GM21786 (cell line): ENCODE data around the gene UTP25.
"Not testable (repeated sequence)": the region's sequence is repeated elsewhere in the genome, so short reads cannot be mapped to it uniquely, and the experiment has no call there.

Experiments
- ATAC-seq: cut with Tn5 transposase; IDR thresholded peaks from one replicate; pipeline ENCODE4 v1.9.1; 2021; ENCODE audit not compliant: unreplicated experiment

UTP25 gene

DNA sequence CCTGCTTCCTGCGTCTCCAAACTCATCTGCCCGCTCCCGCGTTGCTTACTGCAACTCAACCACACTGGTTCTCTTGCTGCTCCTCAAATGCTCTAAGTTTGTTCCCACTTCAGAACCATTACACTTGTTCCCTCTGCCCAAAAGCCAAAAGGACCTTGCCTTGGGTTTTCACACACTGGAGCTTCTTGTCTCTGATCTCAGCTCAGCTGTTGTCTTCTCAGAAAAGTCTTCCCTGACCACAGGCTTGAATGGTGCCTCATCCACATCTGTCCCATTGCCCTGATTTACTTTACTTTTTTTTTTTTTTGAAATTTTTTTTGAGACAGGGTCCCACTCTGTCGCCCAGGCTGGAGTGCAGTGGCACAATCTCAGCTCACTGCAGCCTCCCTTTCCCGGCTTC is 66.0 kb downstream of the UTP25 start:
- no peak for ATAC-seq

DNA sequence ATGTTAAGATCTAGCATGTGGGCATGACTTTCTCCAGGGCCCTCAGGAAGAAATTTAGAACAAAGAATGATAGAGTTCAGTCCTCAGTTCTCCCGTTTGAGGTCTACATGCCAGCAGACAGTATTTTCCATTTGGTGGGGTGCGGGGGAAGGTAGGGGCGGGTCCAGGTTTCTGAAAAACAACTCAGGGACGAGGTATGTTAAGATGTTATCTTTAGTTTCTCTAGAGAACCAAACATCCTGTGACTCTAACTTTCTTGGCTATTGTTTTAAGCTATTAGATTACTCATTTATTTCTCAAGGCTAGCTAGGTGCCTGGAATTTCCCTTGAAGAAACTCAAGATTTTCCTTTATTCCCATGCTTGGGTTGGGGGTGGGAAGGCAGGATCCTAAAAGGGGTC is 67.9 kb downstream of the UTP25 start:
- no peak for ATAC-seq

DNA sequence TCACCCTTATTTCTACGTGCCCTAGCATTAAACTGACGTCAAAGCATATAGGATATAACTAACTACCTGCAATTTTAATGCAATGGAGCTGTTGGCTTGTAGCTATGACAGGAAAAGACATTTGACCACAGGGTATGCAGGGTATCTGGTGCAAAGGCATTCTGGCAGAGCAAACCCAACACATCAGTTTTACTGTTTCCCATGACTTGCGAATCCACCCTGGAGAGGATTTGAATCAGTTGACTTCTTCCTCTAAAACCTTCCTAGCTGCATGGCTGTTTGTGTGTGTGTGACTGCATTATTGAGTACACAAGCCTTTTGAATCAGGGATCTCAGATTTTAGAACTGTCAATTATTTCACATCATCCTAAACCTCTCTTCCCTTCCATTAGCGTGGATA is 68.6 kb downstream of the UTP25 start:
- ATAC-seq: no peak

GRCh38 chr1:209898271-209898670 is 70.5 kb downstream of the UTP25 start:
- not testable (repeated sequence) for ATAC-seq

- ATAC-seq: not testable (repeated sequence)
These were observed 71.1 kb downstream of the UTP25 start for GRCh38 chr1:209898851-209899250.

GRCh38 chr1:209899948-209900347 is 72.2 kb downstream of the UTP25 start:
- peak; percentile 69 for ATAC-seq

DNA sequence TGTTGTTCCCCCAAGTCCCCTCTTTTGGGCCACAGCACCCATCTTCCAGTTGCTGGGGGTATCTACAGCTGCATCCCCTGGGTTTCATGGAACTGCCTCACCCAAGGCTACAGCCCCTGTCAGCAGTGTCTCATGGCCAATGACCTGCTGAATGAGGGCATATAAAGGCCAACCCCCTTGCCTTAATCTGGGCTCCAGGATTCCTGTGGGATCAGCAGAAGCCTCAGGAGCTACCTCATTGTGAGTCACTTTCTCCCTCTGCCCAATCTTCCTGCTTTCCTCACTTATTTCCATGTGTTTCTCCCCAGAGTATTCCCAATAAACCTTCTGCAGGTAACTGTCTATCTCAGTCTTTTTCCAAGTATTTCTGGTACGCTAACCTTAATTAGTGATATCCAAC is 73.0 kb downstream of the UTP25 start:
- no peak for ATAC-seq

DNA sequence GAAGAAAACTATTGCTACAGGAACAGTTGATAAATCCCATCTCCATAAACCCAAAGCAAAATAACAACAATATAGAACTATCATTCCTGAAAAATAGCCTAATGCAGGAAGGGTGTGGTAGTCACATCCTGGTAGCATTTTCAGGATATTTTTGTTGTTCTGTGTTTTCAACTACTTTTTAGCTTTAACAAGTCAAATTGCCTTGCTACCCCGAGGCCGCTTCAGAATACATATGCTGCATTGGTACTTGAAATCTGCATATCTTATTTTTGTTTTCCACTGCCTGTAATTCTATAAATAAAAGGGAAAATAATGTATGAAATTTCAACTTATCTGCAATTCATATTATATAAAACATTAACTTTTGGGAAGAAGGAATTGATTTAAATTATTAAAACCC is 73.4 kb downstream of the UTP25 start:
- ATAC-seq: no peak

DNA sequence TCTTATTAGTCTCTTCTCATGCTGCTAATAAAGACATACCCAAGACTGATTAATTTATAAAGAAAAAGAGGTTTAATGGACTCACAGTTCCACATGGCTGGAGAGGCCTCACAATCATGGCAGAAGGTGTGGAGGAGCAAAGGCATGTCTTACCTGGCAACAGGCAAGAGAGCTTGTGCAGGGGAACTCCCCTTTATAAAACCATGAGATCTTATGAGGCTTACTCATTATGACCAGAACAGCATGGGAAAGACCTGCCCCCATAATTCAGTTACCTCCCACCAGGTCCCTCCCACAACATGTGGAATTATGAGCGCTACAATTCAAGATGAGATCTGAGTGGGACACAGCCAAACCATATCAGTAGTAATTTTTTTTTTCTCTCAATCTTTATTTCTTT is 77.0 kb downstream of the UTP25 start:
- not testable (repeated sequence) for ATAC-seq
